ENCODE measurements around the gene ZNF518B.

ZNF518B gene, protein sequence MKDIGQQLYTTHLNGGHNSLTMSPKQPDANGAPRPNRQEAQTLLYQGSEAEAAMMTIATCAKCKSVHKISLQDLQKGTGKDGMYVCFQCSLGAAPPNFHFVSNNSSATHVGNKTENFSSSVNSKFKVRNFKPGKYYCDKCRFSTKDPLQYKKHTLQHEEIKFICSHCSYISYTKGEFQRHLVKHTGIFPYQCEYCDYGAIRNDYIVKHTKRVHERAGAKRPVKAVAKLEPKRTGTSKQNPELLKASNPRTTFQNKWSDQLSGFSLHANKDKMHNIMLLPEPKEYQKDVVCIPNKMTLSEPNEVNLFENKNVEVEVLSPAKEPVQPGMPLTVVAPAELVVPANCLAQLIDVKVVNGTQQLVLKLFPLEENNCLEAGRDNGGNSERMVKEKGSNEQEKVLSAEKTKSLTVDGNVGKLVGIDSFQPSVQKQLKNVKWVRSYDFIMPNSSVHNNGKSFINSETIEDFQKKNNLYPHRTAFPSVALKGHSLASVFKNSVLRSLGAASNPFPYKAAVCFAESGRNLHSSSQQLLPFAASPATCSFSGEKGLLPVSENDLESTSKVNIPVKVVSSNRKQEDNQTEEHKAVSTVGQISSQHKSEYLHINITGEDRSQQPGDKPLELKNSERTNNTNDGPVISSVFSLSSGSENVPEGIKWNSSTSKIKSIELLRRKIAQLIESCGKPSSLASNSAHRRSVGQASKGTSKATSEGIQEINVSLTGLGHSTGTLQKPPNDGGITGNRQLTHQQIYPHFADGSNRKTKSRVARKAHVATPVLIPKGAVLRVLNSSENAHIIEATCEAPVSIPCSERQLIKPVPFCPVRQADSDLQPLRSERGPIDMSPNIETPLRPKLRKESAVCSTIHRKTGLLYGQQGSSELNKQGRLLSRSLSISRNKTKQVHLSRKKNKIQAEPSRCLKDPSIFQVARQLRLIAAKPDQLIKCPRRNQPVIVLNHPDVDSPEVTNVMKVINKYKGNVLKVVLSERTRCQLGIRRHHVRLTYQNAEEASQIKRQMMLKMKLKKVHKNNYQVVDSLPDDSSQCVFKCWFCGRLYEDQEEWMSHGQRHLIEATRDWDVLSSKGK

DNA sequence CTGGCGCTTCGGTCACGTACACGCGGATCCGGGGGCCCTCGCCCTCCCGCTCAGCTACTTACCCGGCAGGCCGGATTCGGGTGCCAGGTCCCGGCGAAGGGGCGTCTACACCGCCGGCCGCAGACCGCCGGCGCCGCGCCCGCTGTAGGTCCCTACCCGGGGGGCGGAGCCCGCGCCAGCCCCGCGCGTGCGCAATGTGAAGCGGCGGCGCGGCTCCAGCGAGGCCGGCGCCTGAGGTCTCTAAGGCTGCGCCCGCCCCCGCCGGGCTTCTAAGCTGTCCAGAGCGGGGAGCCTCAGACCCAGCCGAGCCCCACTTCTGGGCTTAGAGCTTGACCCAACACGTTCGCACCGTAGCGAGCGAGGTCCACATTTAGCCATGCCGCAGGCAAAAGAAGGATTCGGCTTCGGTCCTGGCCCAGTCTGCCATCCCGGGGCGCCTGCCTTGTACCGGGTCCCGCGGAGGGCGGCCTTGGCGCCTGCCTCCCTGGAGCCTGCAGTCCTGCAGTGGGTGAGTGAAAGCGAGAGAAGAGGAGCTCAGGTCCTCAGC lies at the start of gene ZNF518B:
ZNF518B (minus strand) TSS at position 172 of the 547 bp plus-strand sequence. CDS start 11,098 bp downstream, outside the sequence.
- DNase-seq (ENCODE audit: low read depth in 2 of 2) = peak; percentile 56 to 64

- no peak for DNase-seq (ENCODE audit: low read depth in 2 of 2)
These were observed 48.9 kb upstream of the ZNF518B start for GRCh38 chr4:10506077-10506476.

- DNase-seq (ENCODE audit: low read depth in 2 of 2) = no peak
These were observed 47.4 kb upstream of the ZNF518B start for GRCh38 chr4:10504570-10505179.

- no peak for DNase-seq (ENCODE audit: low read depth in 2 of 2)
These were observed 45.5 kb upstream of the ZNF518B start for GRCh38 chr4:10502717-10503116.

- DNase-seq (ENCODE audit: low read depth in 2 of 2) = no peak
These were observed 43.5 kb upstream of the ZNF518B start for GRCh38 chr4:10500776-10501175.

GRCh38 chr4:10496200-10496599 lies 39.0 kb upstream of the ZNF518B start:
- DNase-seq (ENCODE audit: low read depth in 2 of 2) = no peak

DNA sequence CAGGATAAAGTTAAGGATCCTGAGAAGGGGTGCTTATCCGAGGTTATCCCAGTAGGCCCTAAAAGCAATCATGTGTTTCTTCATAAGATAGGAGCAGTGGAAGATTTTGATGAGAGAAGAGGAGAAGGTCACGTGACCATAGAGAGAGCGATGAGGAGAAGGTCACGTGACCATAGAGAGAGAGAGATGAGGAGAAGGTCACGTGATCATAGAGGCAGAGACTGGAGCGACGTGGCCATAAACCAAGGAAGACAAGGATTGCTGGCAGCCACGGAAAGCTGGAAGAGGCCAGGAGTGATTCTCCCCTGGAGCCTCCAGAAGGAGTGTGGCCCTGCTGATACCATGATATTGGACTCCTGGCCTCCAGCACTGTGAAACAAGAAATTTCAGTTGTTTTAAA lies 38.4 kb upstream of the ZNF518B start:
- DNase-seq (ENCODE audit: low read depth in 2 of 2) = no peak

DNA sequence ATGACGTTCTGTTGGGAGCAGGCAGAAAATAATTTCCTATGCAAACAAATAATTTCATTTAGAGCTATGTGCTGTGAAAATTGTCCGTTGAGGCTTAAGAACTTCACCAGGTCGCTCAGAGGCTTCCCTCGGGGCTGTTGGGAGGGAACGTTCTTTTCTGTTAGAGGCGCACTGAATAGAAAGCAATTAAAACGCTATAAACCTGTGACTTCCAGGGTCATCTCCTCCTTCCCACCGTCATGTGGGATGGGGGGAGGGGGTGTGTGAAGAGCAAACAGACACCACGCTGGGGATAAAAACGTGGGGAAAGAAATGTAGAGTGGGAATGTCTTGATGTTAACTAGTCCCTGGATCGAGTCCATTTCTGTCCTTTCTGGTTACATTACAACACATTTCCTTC lies 35.2 kb upstream of the ZNF518B start:
- DNase-seq (ENCODE audit: low read depth in 2 of 2) = no peak

GRCh38 chr4:10491401-10491800 lies 34.2 kb upstream of the ZNF518B start:
- no peak for DNase-seq (ENCODE audit: low read depth in 2 of 2)

DNA sequence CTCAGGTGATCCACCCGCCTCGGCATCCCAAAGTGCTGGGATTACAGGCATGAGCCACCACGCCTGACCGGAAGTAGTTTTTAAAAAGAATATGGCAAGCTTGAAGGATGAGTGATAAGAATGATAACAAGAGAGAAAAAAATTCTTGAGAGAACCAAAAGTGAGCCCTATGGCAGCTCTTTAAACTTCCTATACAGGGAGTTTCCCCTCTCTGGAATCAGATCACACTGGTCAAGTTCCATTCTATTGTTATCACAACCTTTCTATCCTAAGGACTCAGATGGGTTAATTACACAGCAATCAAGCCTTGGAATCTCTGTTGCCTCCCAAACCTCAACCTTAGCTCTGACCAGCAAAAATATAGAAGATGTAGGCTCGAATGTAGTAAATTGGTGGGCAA lies 33.8 kb upstream of the ZNF518B start:
- no peak for DNase-seq (ENCODE audit: low read depth in 2 of 2)

GRCh38 chr4:10482913-10483312 lies 25.7 kb upstream of the ZNF518B start:
- no peak for DNase-seq (ENCODE audit: low read depth in 2 of 2)

- DNase-seq (ENCODE audit: low read depth in 2 of 2) = no peak
These were observed 23.4 kb upstream of the ZNF518B start for GRCh38 chr4:10480616-10481015.

GRCh38 chr4:10478621-10479020 lies 21.4 kb upstream of the ZNF518B start:
- no peak for DNase-seq (ENCODE audit: low read depth in 2 of 2)

GRCh38 chr4:10470505-10470904 lies 13.3 kb upstream of the ZNF518B start:
- no peak for DNase-seq (ENCODE audit: low read depth in 2 of 2)

- DNase-seq (ENCODE audit: low read depth in 2 of 2) = no peak
These were observed 8.9 kb upstream of the ZNF518B start for GRCh38 chr4:10466161-10466560.

- DNase-seq (ENCODE audit: low read depth in 2 of 2) = no peak
These were observed 5.7 kb upstream of the ZNF518B start for GRCh38 chr4:10462876-10463275.

GRCh38 chr4:10461850-10462400 lies 4.7 kb upstream of the ZNF518B start:
- DNase-seq (ENCODE audit: low read depth in 2 of 2) = no peak

- DNase-seq (ENCODE audit: low read depth in 2 of 2) = peak; percentile 27 to 54
These were observed 4.0 kb upstream of the ZNF518B start for GRCh38 chr4:10461091-10461849.

- no peak for DNase-seq (ENCODE audit: low read depth in 2 of 2)
These were observed 3.3 kb upstream of the ZNF518B start for GRCh38 chr4:10460313-10461047.

- DNase-seq (ENCODE audit: low read depth in 2 of 2) = no peak
These were observed 2.1 kb upstream of the ZNF518B start for GRCh38 chr4:10459305-10459704.
